HCT116 (cell line): Measurements from ENCODE around the gene MORN4. TPM values are rescaled to one million over a fixed set of nuclear protein-coding genes. Genes with fewer than 3 reads are reported as not detected.

Experiments
- ATAC-seq: fragments of 200-7000 bp; cut with Tn5 transposase; 2 replicates; pipeline ENCODE4 v1.9.1; 2020; ENCODE audit warnings: mild to moderate bottlenecking, moderate library complexity
- BruUV-seq: library from RNA; stranded (reverse); fragments of 400-500 nt; replicated peaks from 2 replicates; lab custom pipeline; 2021; lab: Mats Ljungman, UMichigan
- CTCF ChIA-PET: fragments of 300-600 bp; sonication (Branson Sonifier 250); formaldehyde crosslinking; loops from one replicate; lab custom pipeline; 2021; ENCODE audit warnings: antibody characterized with exemption; lab: Charles Lee
- POLR2A ChIA-PET: fragments of 300-600, 350-600 bp; sonication (Branson Sonifier 250); formaldehyde crosslinking; loops from one replicate; lab custom pipeline; 2021; ENCODE audit warnings: antibody characterized with exemption; lab: Charles Lee
- RAD21 ChIA-PET, 2 experiments: fragments of 300-600 bp; sonication (Branson Sonifier 250); formaldehyde crosslinking; loops; one replicate each; lab custom pipeline; 2023; ENCODE audit warnings: low total read pairs in 2 of 2; ENCODE audit not compliant: uncharacterized antibody in 2 of 2, unreplicated experiment in 2 of 2, low non-redundant PET in 1 of 2; lab: Charles Lee
- DNase-seq: peaks from one replicate; pipeline ENCODE4 v3.0.0-alpha.2; 2010; ENCODE audit warnings: low read depth, low spot score
- H2AFZ ChIP-seq: fragments of 200-600 bp; shearing (Covaris generic), sonication (generic); 2 replicates; pipeline ENCODE4 v1.6.1; 2017; ENCODE audit warnings: low read depth, mixed run types, mixed read lengths, antibody characterized with exemption, low read length; ENCODE audit not compliant: poor library complexity, severe bottlenecking
- H3K27ac ChIP-seq: 2 replicates; pipeline ENCODE4 v1.5.1; 2012; ENCODE audit warnings: low read depth, low read length
- H3K27me3 ChIP-seq: fragments of 200-600 bp; sonication (generic); 2 replicates; pipeline ENCODE4 v1.6.1; 2016; ENCODE audit warnings: mixed run types, low read length, mixed read lengths; ENCODE audit not compliant: insufficient read depth
- H3K36me3 ChIP-seq, 2 experiments: fragments of 200-500 bp in 1 of 2; fragments of 200-600 bp in 1 of 2; sonication (Bioruptor generic) in 1 of 2; sonication (generic) in 1 of 2; 2 replicates each; pipeline versions ENCODE4 v1.5.1 to v1.6.1; 2014 to 2016; ENCODE audit warnings: low read length in 2 of 2, inconsistent platforms in 1 of 2, mixed read lengths in 1 of 2, mixed run types in 1 of 2; ENCODE audit not compliant: insufficient read depth in 2 of 2, control insufficient read depth in 1 of 2
- H3K4me1 ChIP-seq, 2 experiments: fragments of 200-600 bp in 1 of 2; sonication (generic) in 1 of 2; 2 replicates each; pipeline versions ENCODE4 v1.5.1 to v1.6.1; 2012 to 2017; ENCODE audit warnings: low read length in 2 of 2, inconsistent platforms in 1 of 2, mild to moderate bottlenecking in 1 of 2, mixed read lengths in 1 of 2, mixed run types in 1 of 2, moderate library complexity in 1 of 2; ENCODE audit not compliant: insufficient read depth in 2 of 2, control insufficient read depth in 1 of 2
- H3K4me2 ChIP-seq: fragments of 200-600 bp; sonication (generic); 2 replicates; pipeline ENCODE4 v1.6.1; 2017; ENCODE audit warnings: mixed run types, low read length, mixed read lengths
- H3K4me3 ChIP-seq, 2 experiments: fragments of 200-600 bp in 1 of 2; sonication (generic) in 1 of 2; replicated peaks in 1 of 2; 2 replicates each; pipeline ENCODE4 v1.5.1; 2011 to 2016; ENCODE audit warnings: low read length in 2 of 2, control low read depth in 1 of 2, low read depth in 1 of 2, mild to moderate bottlenecking in 1 of 2, mixed read lengths in 1 of 2, mixed run types in 1 of 2
- H3K79me2 ChIP-seq: fragments of 200-600 bp; sonication (generic); 2 replicates; pipeline ENCODE4 v1.6.1; 2017; ENCODE audit warnings: mild to moderate bottlenecking, mixed run types, low read length, moderate library complexity, mixed read lengths; ENCODE audit not compliant: insufficient read depth
- H3K9ac ChIP-seq: fragments of 200-600 bp; sonication (generic); 2 replicates; pipeline ENCODE4 v1.6.1; 2016; ENCODE audit warnings: low read length, mixed read lengths
- H3K9me2 ChIP-seq: fragments of 200-600 bp; sonication (generic), shearing (Covaris generic); 2 replicates; pipeline ENCODE4 v1.6.1; 2017; ENCODE audit warnings: mixed run types, mild to moderate bottlenecking, moderate library complexity; ENCODE audit not compliant: insufficient read depth
- H3K9me3 ChIP-seq, 2 experiments: fragments of 200-500 bp in 1 of 2; fragments of 200-600 bp in 1 of 2; sonication (Bioruptor generic) in 1 of 2; sonication (generic) in 1 of 2; 2 replicates each; pipeline ENCODE4 v1.6.1; 2014 to 2017; ENCODE audit warnings: low read length in 2 of 2, mixed read lengths in 2 of 2, inconsistent platforms in 1 of 2, low read depth in 1 of 2, mild to moderate bottlenecking in 1 of 2, mixed run types in 1 of 2, moderate library complexity in 1 of 2; ENCODE audit not compliant: control insufficient read depth in 1 of 2, insufficient read depth in 1 of 2
- H4K20me1 ChIP-seq: fragments of 200-600 bp; sonication (generic), shearing (Covaris generic); 2 replicates; pipeline ENCODE4 v1.6.1; 2017; ENCODE audit warnings: mixed run types, mild to moderate bottlenecking, moderate library complexity; ENCODE audit not compliant: insufficient read depth
- ATF3 ChIP-seq: IDR thresholded peaks from 2 replicates; pipeline ENCODE4 v1.6.1; 2012
- CBX3 ChIP-seq: IDR thresholded peaks from 2 replicates; pipeline ENCODE4 v1.6.1; 2012; ENCODE audit warnings: low read depth
- CTCF ChIP-seq, 3 experiments: fragments of 200-600 bp in 1 of 3; sonication (generic) in 1 of 3; IDR thresholded peaks in 2 of 3; conservative IDR thresholded peaks in 1 of 3; 2 replicates each; pipeline ENCODE4 v1.5.1; 2012 to 2017; ENCODE audit warnings: low read depth in 2 of 3, low read length in 2 of 3, antibody characterized with exemption in 1 of 3, borderline replicate concordance in 1 of 3, control low read depth in 1 of 3, mild to moderate bottlenecking in 1 of 3, mixed read lengths in 1 of 3, mixed run types in 1 of 3, moderate library complexity in 1 of 3; ENCODE audit not compliant: insufficient read depth in 1 of 3
- EGR1 ChIP-seq: IDR thresholded peaks from 2 replicates; pipeline ENCODE4 v1.6.1; 2012; ENCODE audit warnings: low read depth
- EZH2 ChIP-seq: fragments of 200-600 bp; sonication (generic); IDR thresholded peaks from 2 replicates; pipeline ENCODE4 v1.6.1; 2017; ENCODE audit warnings: antibody characterized with exemption, mixed run types
- EZH2phosphoT487 ChIP-seq: fragments of 200-600 bp; IDR thresholded peaks from 2 replicates; pipeline ENCODE4 v1.6.1; 2018; ENCODE audit warnings: antibody characterized with exemption, borderline replicate concordance
- FOSL1 ChIP-seq: IDR thresholded peaks from 2 replicates; pipeline ENCODE4 v1.6.1; 2012; ENCODE audit warnings: low read depth
- POLR2A ChIP-seq: IDR thresholded peaks from 2 replicates; pipeline ENCODE4 v1.7.0; 2011; ENCODE audit warnings: borderline replicate concordance; ENCODE audit not compliant: insufficient read depth, insufficient read length; ENCODE audit errors: extremely low read depth
- RAD21 ChIP-seq: IDR thresholded peaks from 2 replicates; pipeline ENCODE4 v1.6.1; 2012; ENCODE audit warnings: low read depth, mild to moderate bottlenecking
- SIN3A ChIP-seq: IDR thresholded peaks from 2 replicates; pipeline ENCODE4 v1.6.1; 2012; ENCODE audit warnings: low read depth
- SP1 ChIP-seq: IDR thresholded peaks from 2 replicates; pipeline ENCODE4 v1.6.1; 2012; ENCODE audit warnings: low read depth
- SRF ChIP-seq: IDR thresholded peaks from 2 replicates; pipeline ENCODE4 v1.6.1; 2012; ENCODE audit warnings: low read depth
- TCF7L2 ChIP-seq: IDR thresholded peaks from 2 replicates; pipeline ENCODE4 v1.7.0; 2011; ENCODE audit warnings: borderline replicate concordance, inconsistent platforms; ENCODE audit not compliant: insufficient read depth, insufficient read length; ENCODE audit errors: extremely low read depth
- YY1 ChIP-seq: IDR thresholded peaks from 2 replicates; pipeline ENCODE4 v1.6.1; 2011; ENCODE audit warnings: low read length, low read depth, moderate library complexity, mild to moderate bottlenecking; ENCODE audit not compliant: insufficient replicate concordance; ENCODE audit errors: extremely low read depth
- ZBTB33 ChIP-seq: IDR thresholded peaks from 2 replicates; pipeline ENCODE4 v1.6.1; 2011; ENCODE audit warnings: mild to moderate bottlenecking, low read length, moderate library complexity; ENCODE audit not compliant: insufficient replicate concordance; ENCODE audit errors: extremely low read depth
- ZFX ChIP-seq: fragments of 450-650 bp; IDR thresholded peaks from 2 replicates; pipeline ENCODE4 v1.6.1; 2017
- ZNF274 ChIP-seq: fragments of 200-500 bp; sonication (Bioruptor generic); IDR thresholded peaks from 2 replicates; pipeline ENCODE4 v1.6.1; 2014; ENCODE audit warnings: mild to moderate bottlenecking, low read depth, low read length, inconsistent platforms
- intact Hi-C: fragments of 100-400 bp; cut with micrococcal nuclease; formaldehyde crosslinking; loops from 2 replicates; pipeline ENCODE4 v1.10.0; 2022
- total RNA-seq: library from RNA; stranded (reverse); gene quantifications from one replicate; pipeline ENCODE4 v1.2.1, GENCODE V29; 2021; ENCODE audit not compliant: unreplicated experiment

The MORN4 gene
- total RNA-seq, 1 experiment from 2014 or later, result 8.0 TPM

- CTCF ChIA-PET, result interaction anchor here (0.8 to 2.3 kb wide), 7 partner anchors 37 to 148 kb away, joined by 3 to 35 read pairs (median 4); partner anchors contain the start of gene ANKRD2
- DNase-seq, result no peak
- intact Hi-C loops, result no loop called here
Measured at GRCh38 chr10:97611473-97611872, 21.8 kb downstream of the MORN4 start.

GRCh38 chr10:97608991-97609561 lies 24.2 kb downstream of the MORN4 start:
- POLR2A ChIA-PET, result no interaction called here
- H4K20me1 ChIP-seq, result no peaks in the 10 kb centered on the region
- DNase-seq, result no peak
- H3K9me3 ChIP-seq, result no peaks in the 10 kb centered on the region
- intact Hi-C loops, result no loop called here
- no peaks in the 10 kb centered on the region for H3K27me3 ChIP-seq
- H2AFZ ChIP-seq, result no peak overlapping the region
- RAD21 ChIA-PET, result interaction anchor here in 1 of 2 experiments (1.3 kb wide), 1 partner anchor 143 kb away, joined by 3 read pairs; no protein-coding TSS in a partner anchor
- no peaks in the 10 kb centered on the region for H3K36me3 ChIP-seq
- ATAC-seq, result no peak
- CTCF ChIA-PET, result no interaction called here
- BruUV-seq, result no TSS peak
- no peaks in the 10 kb centered on the region for H3K9me2 ChIP-seq
- peaks cover 3 to 4% of the 10 kb centered on the region in 2 experiments; a peak in 2 of 4 replicates for H3K4me1 ChIP-seq
- no peak overlapping the region for H3K4me2 ChIP-seq
- no peak overlapping the region for H3K27ac ChIP-seq
- no peak overlapping the region for H3K4me3 ChIP-seq
- no peak overlapping the region for H3K9ac ChIP-seq
- no peaks in the 10 kb centered on the region for H3K79me2 ChIP-seq
- TF ChIP-seq SP1 (no peak), TCF7L2 (no peak), EZH2 (no peak), SRF (no peak), YY1 (no peak), FOSL1 (no peak), ZNF274 (no peak), RAD21 (no peak), SIN3A (no peak), CBX3 (no peak), CTCF (IDR thresholded peaks at IDR 0.05 in 2 of 3, conservative IDR thresholded peaks at IDR 0.05 in 1 of 3; ENCODE audit: borderline replicate concordance in 1 of 3, insufficient read depth in 1 of 3, low read depth in 2 of 3, low read length in 2 of 3) (no peak), ZBTB33 (no peak), ZFX (no peak), POLR2A (no peak), EGR1 (no peak), ATF3 (no peak)

More at GRCh38 chr10:97611473-97611872, 21.8 kb downstream of the MORN4 start:
- no peak overlapping the region for H3K4me2 ChIP-seq
- H3K79me2 ChIP-seq, result no peaks in the 10 kb centered on the region
- no peaks in the 10 kb centered on the region for H3K27me3 ChIP-seq
- no peaks in the 10 kb centered on the region for H3K36me3 ChIP-seq
- H3K4me1 ChIP-seq, result peaks cover 3 to 4% of the 10 kb centered on the region in 2 experiments; a peak in 2 of 4 replicates
- no peak overlapping the region for H2AFZ ChIP-seq
- no peak overlapping the region for H3K27ac ChIP-seq
- no peaks in the 10 kb centered on the region for H3K9me3 ChIP-seq
- H4K20me1 ChIP-seq, result no peaks in the 10 kb centered on the region
- ATAC-seq, result no peak
- TF ChIP-seq EZH2phosphoT487, result no peak
- no peak overlapping the region for H3K4me3 ChIP-seq
- BruUV-seq, result no TSS peak
- H3K9me2 ChIP-seq, result no peaks in the 10 kb centered on the region
- RAD21 ChIA-PET, result interaction anchor here in 1 of 2 experiments (0.5 kb wide), 1 partner anchor 22 kb away, joined by 3 read pairs; the partner anchor contains the start of gene C10orf62
- no peak overlapping the region for H3K9ac ChIP-seq
- POLR2A ChIA-PET, result no interaction called here
